WERI-Rb-1 (cell line): Measurements from ENCODE around the gene AGFG1.
"Not testable (repeated sequence)": the region's sequence is repeated elsewhere in the genome, so short reads cannot be mapped to it uniquely, and the experiment has no call there.

ENCODE experiments used
- DNase-seq: peaks from one replicate; pipeline ENCODE4 v3.0.0-alpha.2; 2020
- H3K27ac ChIP-seq: fragments of 250-450 bp; sonication (Bioruptor Pico); 2 replicates; pipeline ENCODE4 v1.5.1; 2020; ENCODE audit warnings: mild to moderate bottlenecking, moderate library complexity
- H3K27me3 ChIP-seq: fragments of 250-450 bp; sonication (Bioruptor Pico); 2 replicates; pipeline ENCODE4 v1.5.1; 2021; ENCODE audit warnings: mild to moderate bottlenecking, low read depth, moderate library complexity; ENCODE audit not compliant: insufficient read depth, severe bottlenecking
- H3K36me3 ChIP-seq: fragments of 250-450 bp; sonication (Bioruptor Pico); 2 replicates; pipeline ENCODE4 v1.5.1; 2020; ENCODE audit warnings: mild to moderate bottlenecking, moderate library complexity
- H3K4me3 ChIP-seq: 2 replicates; pipeline ENCODE4 v1.5.1; 2011; ENCODE audit warnings: low read depth, mild to moderate bottlenecking, control low read depth, low read length
- H3K9me3 ChIP-seq: fragments of 250-450 bp; sonication (Bioruptor Pico); 2 replicates; pipeline ENCODE4 v1.5.1; 2021; ENCODE audit warnings: mild to moderate bottlenecking, moderate library complexity; ENCODE audit not compliant: severe bottlenecking
- CTCF ChIP-seq: IDR thresholded peaks from 2 replicates; pipeline ENCODE4 v1.5.1; 2011; ENCODE audit warnings: low read depth, mild to moderate bottlenecking, control low read depth, inconsistent platforms, low read length

The AGFG1 gene

GRCh38 chr2:227592694-227593387, 120.9 kb downstream of the AGFG1 start:
- no peak for TF ChIP-seq CTCF
- Histone ChIP-seq H3K27ac (no peak overlapping the region), H3K9me3 (no peaks in the 10 kb centered on the region), H3K27me3 (no peaks in the 10 kb centered on the region), H3K36me3 (no peaks in the 10 kb centered on the region), H3K4me3 (no peak overlapping the region)
- DNase-seq, result no peak

GRCh38 chr2:227595797-227596196, 123.8 kb downstream of the AGFG1 start:
- Histone ChIP-seq H3K27me3 (no peaks in the 10 kb centered on the region), H3K36me3 (no peaks in the 10 kb centered on the region), H3K4me3 (no peak overlapping the region), H3K27ac (no peak overlapping the region), H3K9me3 (no peaks in the 10 kb centered on the region)
- DNase-seq, result no peak
- no peak for TF ChIP-seq CTCF

- no peak overlapping the region for H3K27ac ChIP-seq
- H3K9me3 ChIP-seq, result no peaks in the 10 kb centered on the region
- H3K27me3 ChIP-seq, result no peaks in the 10 kb centered on the region
- no peak overlapping the region for H3K4me3 ChIP-seq
- DNase-seq, result no peak
- no peak for TF ChIP-seq CTCF
- no peaks in the 10 kb centered on the region for H3K36me3 ChIP-seq
Measured at GRCh38 chr2:227597036-227597435, 125.1 kb downstream of the AGFG1 start.

GRCh38 chr2:227597998-227598397, 126.0 kb downstream of the AGFG1 start:
- no peaks in the 10 kb centered on the region for H3K27me3 ChIP-seq
- TF ChIP-seq CTCF, result no peak
- H3K27ac ChIP-seq, result no peak overlapping the region
- DNase-seq, result no peak
- no peaks in the 10 kb centered on the region for H3K36me3 ChIP-seq
- no peaks in the 10 kb centered on the region for H3K9me3 ChIP-seq
- H3K4me3 ChIP-seq, result no peak overlapping the region

GRCh38 chr2:227598835-227599503, 127.0 kb downstream of the AGFG1 start, which contains the start of gene SCYGR2:
Gene SCYGR2, plus strand, starts transcription at chr2:227598893. Its CDS starts 0 bp downstream, at chr2:227598893.
- not testable (repeated sequence) for H3K9me3 ChIP-seq, H3K27ac ChIP-seq, H3K36me3 ChIP-seq, H3K4me3 ChIP-seq, H3K27me3 ChIP-seq
- peak; percentile 31 for DNase-seq

GRCh38 chr2:227602358-227602757, 130.4 kb downstream of the AGFG1 start:
- no peak for DNase-seq
- no peaks in the 10 kb centered on the region for H3K27me3 ChIP-seq
- H3K9me3 ChIP-seq, result no peaks in the 10 kb centered on the region
- TF ChIP-seq CTCF, result no peak
- no peak overlapping the region for H3K27ac ChIP-seq
- no peak overlapping the region for H3K4me3 ChIP-seq
- H3K36me3 ChIP-seq, result no peaks in the 10 kb centered on the region
